Smooth muscle cell of the brain vasculature (primary cell): ENCODE measurements around the gene CHIC2.
"Not testable (repeated sequence)": the region's sequence is repeated elsewhere in the genome, so short reads cannot be mapped to it uniquely, and the experiment has no call there.

Experiments
- DNase-seq: peaks from one replicate; pipeline ENCODE4 v3.0.0-alpha.2; 2012; ENCODE audit warnings: low read depth, low spot score

Gene CHIC2

GRCh38 chr4:54061067-54061466 lies 3.3 kb downstream of the CHIC2 start:
- DNase-seq, result no peak

- no peak for DNase-seq
Measured at GRCh38 chr4:54060116-54060515, 4.3 kb downstream of the CHIC2 start.

GRCh38 chr4:54058171-54058570 lies 6.2 kb downstream of the CHIC2 start:
- DNase-seq, result no peak

GRCh38 chr4:54056360-54056759 lies 8.0 kb downstream of the CHIC2 start:
- no peak for DNase-seq

DNA sequence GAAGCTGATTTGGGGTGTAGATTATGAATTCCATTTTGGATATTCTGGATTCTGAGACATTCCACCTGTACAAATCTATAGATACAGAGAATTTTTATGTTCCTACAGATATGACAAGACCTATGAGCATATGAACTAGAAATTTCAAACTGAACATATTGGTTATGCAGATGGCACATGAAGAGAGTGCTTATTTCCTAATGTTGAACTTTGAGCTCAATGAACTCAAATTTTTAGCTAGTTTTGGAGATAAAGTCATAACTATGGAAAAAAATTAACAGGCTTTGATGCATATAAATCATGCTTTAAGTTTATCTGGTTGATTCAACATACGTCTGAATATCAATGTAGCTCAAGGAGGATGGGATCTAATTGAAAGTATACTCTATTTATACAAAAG lies 8.9 kb downstream of the CHIC2 start:
- DNase-seq, result no peak

GRCh38 chr4:54054501-54054900 lies 9.9 kb downstream of the CHIC2 start:
- no peak for DNase-seq

DNA sequence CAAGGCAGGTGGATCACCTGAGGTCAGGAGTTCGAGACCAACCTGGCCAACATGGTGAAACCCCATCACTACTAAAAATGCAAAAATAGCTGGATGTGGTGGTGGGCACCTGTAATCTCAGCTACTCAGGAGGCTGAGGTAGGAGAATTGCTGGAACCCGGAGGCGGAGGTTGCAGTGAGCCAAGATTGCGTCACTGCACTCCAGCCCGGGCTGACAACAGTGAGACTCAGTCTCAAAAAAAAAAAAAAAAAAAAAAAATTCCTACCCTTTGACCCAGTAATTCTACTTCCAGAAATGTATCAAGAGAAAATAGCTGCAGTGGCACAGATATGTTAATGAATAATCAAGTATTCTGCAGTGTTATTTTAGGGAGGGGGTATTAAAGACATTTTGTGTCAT lies 11.1 kb downstream of the CHIC2 start:
- not testable (repeated sequence) for DNase-seq

DNA sequence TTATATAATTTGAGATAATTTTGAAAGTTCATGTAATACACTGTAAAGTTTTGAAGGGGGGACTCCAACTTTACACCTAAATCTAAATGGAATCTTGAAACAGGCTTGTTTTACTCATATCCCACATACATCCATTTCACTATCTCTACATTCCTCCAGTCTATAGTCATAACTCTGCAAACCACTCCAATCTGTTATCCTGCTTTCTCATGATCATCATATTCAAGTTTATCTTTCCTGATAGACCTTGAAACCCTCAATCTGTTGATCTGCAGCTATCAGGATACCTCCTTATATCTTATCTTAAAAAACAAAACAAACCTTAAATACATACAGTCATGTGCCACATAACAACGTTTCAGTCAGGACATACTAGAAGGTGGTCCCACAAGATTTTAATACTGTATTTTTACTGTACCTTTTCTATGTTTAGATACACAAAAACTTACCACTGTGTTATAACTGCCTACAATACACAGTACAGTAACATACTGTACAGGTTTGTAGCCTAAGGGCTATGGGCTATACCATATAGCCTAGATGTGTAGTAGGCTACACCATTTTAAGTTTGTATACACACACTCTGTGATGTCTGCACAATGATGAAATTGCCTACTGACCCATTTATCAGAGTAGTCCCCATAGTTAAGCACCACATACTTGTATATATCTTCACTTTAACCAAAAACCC lies 14.0 kb downstream of the CHIC2 start:
- DNase-seq, result no peak

DNA sequence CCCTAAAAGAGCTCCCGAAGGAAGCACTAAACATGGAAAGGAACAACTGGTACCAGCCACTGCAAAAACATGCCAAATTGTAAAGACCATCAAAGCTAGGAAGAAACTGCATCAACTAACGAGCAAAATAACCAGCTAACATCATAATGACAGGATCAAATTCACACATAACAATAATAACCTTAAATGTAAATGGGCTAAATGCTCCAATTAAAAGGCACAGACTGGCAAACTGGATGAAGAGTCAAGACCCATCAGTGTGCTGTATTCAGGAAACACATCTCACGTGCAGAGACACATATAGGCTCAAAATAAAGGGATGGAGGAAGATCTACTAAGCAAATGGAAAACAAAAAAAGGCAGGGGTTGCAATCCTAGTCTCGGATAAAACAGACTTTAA lies 20.8 kb downstream of the CHIC2 start:
- not testable (repeated sequence) for DNase-seq

- DNase-seq, result no peak
Measured at GRCh38 chr4:54041933-54042332, 22.5 kb downstream of the CHIC2 start.

GRCh38 chr4:54041100-54041499 lies 23.3 kb downstream of the CHIC2 start:
- DNase-seq, result no peak

DNA sequence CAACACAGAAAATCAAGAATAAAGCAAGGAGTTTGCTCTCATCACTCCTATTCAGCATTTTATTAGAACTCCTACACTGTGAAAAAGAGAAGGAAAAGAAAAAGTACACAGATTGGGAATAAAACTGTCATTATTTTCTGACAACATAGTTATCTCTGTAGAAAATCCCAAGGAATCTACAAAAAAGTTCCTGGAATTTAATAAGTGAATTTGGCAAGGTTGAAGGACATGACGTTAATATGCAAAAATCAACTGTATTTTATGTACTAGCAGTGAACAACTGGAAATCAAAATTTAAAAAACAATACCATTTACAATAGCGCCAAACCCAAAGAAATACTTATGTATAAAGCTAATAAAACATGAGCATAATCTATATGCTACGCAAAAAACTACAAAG lies 26.3 kb downstream of the CHIC2 start:
- no peak for DNase-seq

DNA sequence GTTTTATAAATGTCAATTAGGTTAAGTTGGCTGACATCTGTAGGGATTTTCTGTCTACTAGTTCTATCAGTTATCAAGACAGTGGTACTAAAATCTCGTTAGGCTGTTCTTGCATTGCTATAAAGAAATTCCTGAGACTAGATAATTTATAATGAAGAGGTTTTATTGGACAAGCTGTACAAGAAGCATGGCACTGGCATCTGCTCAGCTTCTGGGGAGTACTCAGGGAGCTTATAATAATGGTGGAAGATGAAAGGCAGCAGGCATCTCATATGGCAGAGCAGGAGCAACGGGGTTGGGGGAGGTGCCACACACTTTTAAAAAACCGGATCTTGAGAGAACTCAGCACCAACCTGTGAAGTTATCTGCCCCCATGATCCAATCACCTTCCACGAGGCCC lies 28.2 kb downstream of the CHIC2 start:
- DNase-seq, result no peak

DNA sequence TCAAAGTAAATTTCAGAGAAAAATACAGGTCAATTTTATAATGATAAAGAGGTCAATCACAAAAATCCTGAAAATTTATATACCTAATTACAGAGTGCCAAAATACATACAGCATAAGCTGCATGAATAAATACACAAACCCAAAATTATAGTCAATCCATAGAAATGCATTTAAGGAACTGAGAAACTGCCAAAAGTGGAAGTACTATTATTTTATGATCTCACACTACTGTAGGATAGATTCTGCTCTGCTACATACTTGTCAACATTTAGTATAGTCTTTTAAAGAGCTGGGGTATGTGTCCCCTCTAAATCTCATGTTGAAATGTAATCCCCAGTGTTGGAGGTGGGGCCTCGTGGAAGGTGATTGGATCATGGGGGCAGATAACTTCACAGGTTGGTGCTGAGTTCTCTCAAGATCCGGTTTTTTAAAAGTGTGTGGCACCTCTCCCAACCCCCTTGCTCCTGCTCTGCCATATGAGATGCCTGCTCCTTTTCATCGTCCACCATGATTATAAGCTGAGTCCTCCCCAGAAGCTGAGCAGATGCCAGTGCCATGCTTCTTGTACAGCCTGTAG lies 31.8 kb downstream of the CHIC2 start:
- DNase-seq, result no peak

GRCh38 chr4:54027311-54027710 lies 37.1 kb downstream of the CHIC2 start:
- no peak for DNase-seq

DNA sequence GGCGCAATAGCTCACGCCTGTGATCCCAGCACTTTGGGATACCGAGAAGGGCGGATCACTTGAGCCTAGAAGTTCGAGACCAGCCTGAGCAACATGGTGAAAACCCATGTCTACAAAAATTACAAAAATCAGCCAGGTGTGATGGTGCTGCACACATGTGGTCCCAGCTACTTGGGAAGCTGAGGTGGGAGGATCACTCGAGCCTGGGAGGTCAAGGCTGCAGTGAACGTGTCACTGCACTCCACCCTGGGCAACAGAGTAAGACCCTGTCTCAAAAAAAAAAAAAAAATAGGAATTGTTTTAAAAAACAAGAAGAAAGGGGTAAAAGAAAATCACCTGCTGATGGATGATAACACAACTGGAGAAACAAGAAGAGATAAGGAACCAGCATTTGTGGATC lies 38.8 kb downstream of the CHIC2 start:
- DNase-seq, result no peak

DNA sequence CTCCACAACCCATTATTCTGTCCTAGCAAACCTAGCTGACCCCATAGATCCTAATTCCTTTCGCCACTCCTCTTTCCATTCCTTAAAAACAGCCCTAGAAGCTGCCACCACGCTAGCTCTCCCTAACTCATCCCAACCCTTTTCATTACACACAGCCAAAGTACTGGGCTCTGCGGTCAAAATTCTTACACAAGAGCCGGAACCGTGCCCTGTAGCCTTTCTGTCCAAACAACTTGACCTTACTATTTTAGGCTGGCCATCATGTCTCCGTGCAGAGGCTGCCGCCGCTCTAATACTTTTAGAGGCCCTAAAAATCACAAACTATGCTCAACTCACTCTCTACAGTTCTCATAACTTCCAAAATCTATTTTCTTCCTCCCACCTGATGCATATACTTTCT lies 41.4 kb downstream of the CHIC2 start:
- DNase-seq, result not testable (repeated sequence)

- DNase-seq, result no peak
Measured at GRCh38 chr4:54017974-54018373, 46.4 kb downstream of the CHIC2 start.

- DNase-seq, result no peak
Measured at GRCh38 chr4:54017308-54017707, 47.1 kb downstream of the CHIC2 start.

- DNase-seq, result no peak
Measured at GRCh38 chr4:54016504-54016903, 47.9 kb downstream of the CHIC2 start.

- DNase-seq, result no peak
Measured at GRCh38 chr4:54015423-54016030, 48.9 kb downstream of the CHIC2 start.

DNA sequence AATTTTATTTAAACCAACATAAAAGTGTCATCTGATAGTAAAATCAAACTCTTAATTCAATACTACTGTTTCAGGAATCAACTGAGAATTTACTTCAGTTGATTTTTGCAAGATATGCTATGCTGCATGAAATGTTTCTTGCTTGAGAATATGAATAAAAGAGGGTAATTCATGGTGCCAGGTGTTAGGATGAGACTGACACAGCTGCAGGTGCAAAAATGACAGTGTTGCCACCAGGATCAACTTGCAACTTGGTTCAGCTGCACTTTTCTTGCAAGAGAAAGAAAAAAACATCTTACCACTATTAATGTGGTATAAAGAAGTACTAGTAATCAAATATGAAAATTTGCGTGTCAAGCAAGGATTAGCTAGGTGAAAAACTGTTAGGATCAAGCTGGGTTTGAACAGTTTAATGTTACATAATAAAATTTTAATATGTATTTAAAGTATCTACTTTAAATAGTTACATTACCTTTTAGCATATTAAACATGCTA lies 49.7 kb downstream of the CHIC2 start:
- no peak for DNase-seq

GRCh38 chr4:54011201-54011600 lies 53.2 kb downstream of the CHIC2 start:
- DNase-seq, result no peak
